H9 (cell line): Measurements from ENCODE around the gene GFRA1. TPM values are rescaled to one million over a fixed set of nuclear protein-coding genes. Genes with fewer than 3 reads are reported as not detected.

Experiments
- DNase-seq: peaks from one replicate; pipeline ENCODE4 v3.0.0-alpha.2; 2017
- H2AFZ ChIP-seq: one replicate; pipeline ENCODE4 v1.6.1; 2013; ENCODE audit warnings: mild to moderate bottlenecking, low read length, control low read depth, moderate library complexity
- H2AK5ac ChIP-seq: 2 replicates; pipeline ENCODE4 v1.6.1; 2013; ENCODE audit warnings: low read length, control low read depth, mixed read lengths; ENCODE audit not compliant: insufficient read length
- H2BK120ac ChIP-seq: one replicate; pipeline ENCODE4 v1.6.1; 2013; ENCODE audit warnings: low read depth, mild to moderate bottlenecking, low read length, control low read depth, inconsistent platforms; ENCODE audit not compliant: poor library complexity, severe bottlenecking
- H2BK12ac ChIP-seq: 2 replicates; pipeline ENCODE4 v1.6.1; 2013; ENCODE audit warnings: low read length, control low read depth, mixed read lengths, low read depth; ENCODE audit not compliant: insufficient read length
- H2BK15ac ChIP-seq: 2 replicates; pipeline ENCODE4 v1.6.1; 2013; ENCODE audit warnings: low read depth, low read length, control low read depth
- H2BK20ac ChIP-seq: one replicate; pipeline ENCODE4 v1.6.1; 2013; ENCODE audit warnings: low read depth, mild to moderate bottlenecking, low read length, control low read depth, inconsistent platforms; ENCODE audit not compliant: poor library complexity, severe bottlenecking
- H2BK5ac ChIP-seq: 2 replicates; pipeline ENCODE4 v1.6.1; 2013; ENCODE audit warnings: low read length, control low read depth, mixed read lengths; ENCODE audit not compliant: insufficient read length
- H3K14ac ChIP-seq: 2 replicates; pipeline ENCODE4 v1.6.1; 2013; ENCODE audit warnings: low read length, control low read depth; ENCODE audit not compliant: insufficient read depth
- H3K18ac ChIP-seq: 2 replicates; pipeline ENCODE4 v1.6.1; 2013; ENCODE audit warnings: low read depth, mild to moderate bottlenecking, mixed read lengths, low read length, control low read depth; ENCODE audit not compliant: insufficient read length
- H3K23ac ChIP-seq: 2 replicates; pipeline ENCODE4 v1.6.1; 2013; ENCODE audit warnings: low read length, control low read depth, mixed read lengths, low read depth; ENCODE audit not compliant: insufficient read length
- H3K23me2 ChIP-seq: 2 replicates; pipeline ENCODE4 v1.6.1; 2013; ENCODE audit warnings: low read depth, mild to moderate bottlenecking, mixed read lengths, low read length, control low read depth; ENCODE audit not compliant: insufficient read length, poor library complexity, severe bottlenecking
- H3K27ac ChIP-seq: 2 replicates; pipeline ENCODE4 v1.5.1; 2013; ENCODE audit warnings: low read length, control low read depth, mixed read lengths, low read depth; ENCODE audit not compliant: insufficient read length
- H3K27me3 ChIP-seq: 2 replicates; pipeline ENCODE4 v1.6.1; 2013; ENCODE audit warnings: low read length, control low read depth, inconsistent platforms; ENCODE audit not compliant: insufficient read depth
- H3K4ac ChIP-seq: 2 replicates; pipeline ENCODE4 v1.6.1; 2013; ENCODE audit warnings: low read depth, mild to moderate bottlenecking, control low read depth, inconsistent platforms, low read length, moderate library complexity
- H3K4me1 ChIP-seq: 2 replicates; pipeline ENCODE4 v1.6.1; 2013; ENCODE audit warnings: low read length, control low read depth, inconsistent platforms; ENCODE audit not compliant: insufficient read depth
- H3K4me2 ChIP-seq: 2 replicates; pipeline ENCODE4 v1.6.1; 2013; ENCODE audit warnings: low read length, control low read depth, mixed read lengths; ENCODE audit not compliant: insufficient read length, insufficient read depth
- H3K56ac ChIP-seq: 2 replicates; pipeline ENCODE4 v1.6.1; 2013; ENCODE audit warnings: low read depth, mild to moderate bottlenecking, mixed read lengths, low read length, control low read depth; ENCODE audit not compliant: insufficient read length
- H3K79me1 ChIP-seq: 2 replicates; pipeline ENCODE4 v1.6.1; 2013; ENCODE audit warnings: low read depth, mild to moderate bottlenecking, moderate library complexity, low read length, control low read depth, inconsistent platforms; ENCODE audit not compliant: insufficient read depth, poor library complexity, severe bottlenecking
- H3K79me2 ChIP-seq: 2 replicates; pipeline ENCODE4 v1.6.1; 2013; ENCODE audit warnings: low read length, control low read depth, inconsistent platforms; ENCODE audit not compliant: insufficient read depth
- H3K9ac ChIP-seq: 2 replicates; pipeline ENCODE4 v1.6.1; 2013; ENCODE audit warnings: low read length, control low read depth, mixed read lengths; ENCODE audit not compliant: insufficient read length; ENCODE audit errors: extremely low read depth
- H3K9me3 ChIP-seq: one replicate; pipeline ENCODE4 v1.6.1; 2013; ENCODE audit warnings: low read depth, low read length, inconsistent platforms; ENCODE audit not compliant: control insufficient read depth
- H3T11ph ChIP-seq: one replicate; pipeline ENCODE4 v1.6.1; 2013; ENCODE audit warnings: mild to moderate bottlenecking, low read length, control low read depth, inconsistent platforms
- H4K20me1 ChIP-seq: one replicate; pipeline ENCODE4 v1.6.1; 2013; ENCODE audit not compliant: control insufficient read depth, insufficient read length, insufficient read depth
- H4K5ac ChIP-seq: 2 replicates; pipeline ENCODE4 v1.6.1; 2013; ENCODE audit warnings: low read depth, mild to moderate bottlenecking, mixed read lengths, low read length, control low read depth; ENCODE audit not compliant: insufficient read length
- H4K8ac ChIP-seq: replicated peaks from 2 replicates; pipeline ENCODE4 v1.6.1; 2013; ENCODE audit warnings: low read length, control low read depth, mixed read lengths, low read depth; ENCODE audit not compliant: insufficient read length
- H4K91ac ChIP-seq: 2 replicates; pipeline ENCODE4 v1.6.1; 2013; ENCODE audit warnings: low read depth, mild to moderate bottlenecking, moderate library complexity, mixed read lengths, low read length, control low read depth; ENCODE audit not compliant: insufficient read length
- H3K27ac Mint-ChIP-seq, 3 experiments: 2 replicates in 2 of 3; 3 replicates in 1 of 3; pipeline ENCODE4 v1.8.0; 2020 to 2021; ENCODE audit warnings: mixed read lengths in 3 of 3, mild to moderate bottlenecking in 1 of 3, moderate library complexity in 1 of 3
- H3K27me3 Mint-ChIP-seq: 2 replicates; pipeline ENCODE4 v1.8.0; 2021; ENCODE audit warnings: low read depth, mild to moderate bottlenecking, moderate library complexity, mixed read lengths
- H3K36me3 Mint-ChIP-seq, 3 experiments: 2 replicates in 2 of 3; 3 replicates in 1 of 3; pipeline ENCODE4 v1.8.0; 2020 to 2021; ENCODE audit warnings: low read depth in 3 of 3, mixed read lengths in 3 of 3; ENCODE audit not compliant: insufficient read depth in 1 of 3
- H3K4me1 Mint-ChIP-seq, 2 experiments: 2 replicates each; pipeline ENCODE4 v1.8.0; 2020; ENCODE audit warnings: mixed read lengths in 2 of 2
- H3K4me3 Mint-ChIP-seq, 2 experiments: 2 replicates in 1 of 2; 3 replicates in 1 of 2; pipeline ENCODE4 v1.8.0; 2020 to 2021; ENCODE audit warnings: mild to moderate bottlenecking in 2 of 2, mixed read lengths in 2 of 2, moderate library complexity in 1 of 2
- H3K9me3 Mint-ChIP-seq, 2 experiments: 2 replicates in 1 of 2; 3 replicates in 1 of 2; pipeline ENCODE4 v1.8.0; 2020; ENCODE audit warnings: mild to moderate bottlenecking in 2 of 2, mixed read lengths in 2 of 2, moderate library complexity in 1 of 2
- CTCF ChIP-seq: fragments of 200-600 bp; sonication (generic); conservative IDR thresholded peaks from 3 replicates; pipeline ENCODE4 v1.8.0; 2021; ENCODE audit warnings: antibody characterized with exemption, mild to moderate bottlenecking
- WGBS: extraction: QIAGEN DNeasy Blood & Tissue Kit; methylation state at CpG from one replicate; pipeline ENCODE4 v1.1.7; 2013; ENCODE audit warnings: missing lambda C conversion rate, low lambda C conversion rate, mixed read lengths; ENCODE audit not compliant: insufficient read length; ENCODE audit errors: extremely low coverage; 5-methylcytosine and 5-hydroxymethylcytosine counted together
- total RNA-seq: library from RNA; stranded (reverse); gene quantifications from 2 replicates; pipeline ENCODE4 v1.2.1, GENCODE V29; 2021

Gene GFRA1
- total RNA-seq, 1 experiment from 2014 or later, result 0.24 TPM

GRCh38 chr10:116183733-116184511 lies 89.1 kb downstream of the GFRA1 start:
- Histone ChIP-seq H3K18ac (no peak overlapping the region), H2BK20ac (no peak overlapping the region), H3T11ph (no peak overlapping the region), H3K14ac (no peak overlapping the region), H2BK12ac (no peak overlapping the region), H3K27ac (no peak overlapping the region), H3K23ac (no peak overlapping the region), H2BK15ac (no peak overlapping the region), H4K5ac (no peak overlapping the region), H3K79me2 (no peaks in the 10 kb centered on the region), H3K4me1 (no peaks in the 10 kb centered on the region), H3K4me2 (no peak overlapping the region), H2AFZ (no peak overlapping the region), H2AK5ac (no peak overlapping the region), H3K79me1 (no peaks in the 10 kb centered on the region), H3K9me3 (no peaks in the 10 kb centered on the region), H3K56ac (no peak overlapping the region), H2BK5ac (no peak overlapping the region), H4K91ac (no peak overlapping the region), H2BK120ac (no peak overlapping the region), H3K23me2 (no peaks in the 10 kb centered on the region), H3K9ac (no peak overlapping the region), H3K4ac (no peak overlapping the region), H4K8ac (no peak overlapping the region), H4K20me1 (no peaks in the 10 kb centered on the region), H3K27me3 (no peaks in the 10 kb centered on the region)
- Mint-ChIP-seq H3K9me3 (no peaks in the 10 kb centered on the region), H3K4me3 (no peak overlapping the region; a peak in 1 of 5 replicates), H3K4me1 (peaks cover 6% of the 10 kb centered on the region in 2 experiments), H3K36me3 (no peaks in the 10 kb centered on the region), H3K27me3 (no peaks in the 10 kb centered on the region), H3K27ac (no peak overlapping the region; a peak in 1 of 7 replicates)
- no CpG with 5 or more reads among the region's 5 CpGs for WGBS
- peak; percentile 49 for DNase-seq
- no peak for TF ChIP-seq CTCF
